ENCODE data around the gene AHCYL1.

DNA sequence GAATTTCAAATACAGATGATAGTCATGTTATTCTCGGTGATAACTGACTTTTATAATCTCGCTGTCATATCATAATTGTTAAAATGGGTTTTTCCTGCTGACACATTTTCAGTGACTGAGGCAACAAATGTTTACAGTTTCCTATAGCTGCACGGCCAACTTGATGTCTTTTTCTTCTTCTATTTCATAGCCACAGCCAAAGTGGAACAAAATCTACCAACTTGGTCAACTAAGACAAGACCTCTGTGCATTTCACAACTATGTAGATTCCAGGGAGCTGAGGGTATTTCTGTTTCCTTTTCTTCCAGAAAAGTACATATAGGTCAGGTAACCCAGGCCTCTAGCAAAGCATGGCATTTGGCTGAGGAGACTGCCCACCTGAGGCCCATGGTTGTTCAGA lies 10.4 kb upstream of the AHCYL1 start:
- TF ChIP-seq POLR2AphosphoS5 (IDR thresholded peaks at IDR 0.05) (no peak), POLR2A (IDR thresholded peaks at IDR 0.05) (no peak)
- TF ChIP-seq, protein P1, sequence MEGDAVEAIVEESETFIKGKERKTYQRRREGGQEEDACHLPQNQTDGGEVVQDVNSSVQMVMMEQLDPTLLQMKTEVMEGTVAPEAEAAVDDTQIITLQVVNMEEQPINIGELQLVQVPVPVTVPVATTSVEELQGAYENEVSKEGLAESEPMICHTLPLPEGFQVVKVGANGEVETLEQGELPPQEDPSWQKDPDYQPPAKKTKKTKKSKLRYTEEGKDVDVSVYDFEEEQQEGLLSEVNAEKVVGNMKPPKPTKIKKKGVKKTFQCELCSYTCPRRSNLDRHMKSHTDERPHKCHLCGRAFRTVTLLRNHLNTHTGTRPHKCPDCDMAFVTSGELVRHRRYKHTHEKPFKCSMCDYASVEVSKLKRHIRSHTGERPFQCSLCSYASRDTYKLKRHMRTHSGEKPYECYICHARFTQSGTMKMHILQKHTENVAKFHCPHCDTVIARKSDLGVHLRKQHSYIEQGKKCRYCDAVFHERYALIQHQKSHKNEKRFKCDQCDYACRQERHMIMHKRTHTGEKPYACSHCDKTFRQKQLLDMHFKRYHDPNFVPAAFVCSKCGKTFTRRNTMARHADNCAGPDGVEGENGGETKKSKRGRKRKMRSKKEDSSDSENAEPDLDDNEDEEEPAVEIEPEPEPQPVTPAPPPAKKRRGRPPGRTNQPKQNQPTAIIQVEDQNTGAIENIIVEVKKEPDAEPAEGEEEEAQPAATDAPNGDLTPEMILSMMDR (IDR thresholded peaks at IDR 0.05), result no peak
